GM21529 (cell line): ENCODE measurements around the gene KCNQ4.

Experiments used
- ATAC-seq: cut with Tn5 transposase; IDR thresholded peaks from one replicate; pipeline ENCODE4 v1.9.1; 2021; ENCODE audit not compliant: unreplicated experiment

KCNQ4 gene

DNA sequence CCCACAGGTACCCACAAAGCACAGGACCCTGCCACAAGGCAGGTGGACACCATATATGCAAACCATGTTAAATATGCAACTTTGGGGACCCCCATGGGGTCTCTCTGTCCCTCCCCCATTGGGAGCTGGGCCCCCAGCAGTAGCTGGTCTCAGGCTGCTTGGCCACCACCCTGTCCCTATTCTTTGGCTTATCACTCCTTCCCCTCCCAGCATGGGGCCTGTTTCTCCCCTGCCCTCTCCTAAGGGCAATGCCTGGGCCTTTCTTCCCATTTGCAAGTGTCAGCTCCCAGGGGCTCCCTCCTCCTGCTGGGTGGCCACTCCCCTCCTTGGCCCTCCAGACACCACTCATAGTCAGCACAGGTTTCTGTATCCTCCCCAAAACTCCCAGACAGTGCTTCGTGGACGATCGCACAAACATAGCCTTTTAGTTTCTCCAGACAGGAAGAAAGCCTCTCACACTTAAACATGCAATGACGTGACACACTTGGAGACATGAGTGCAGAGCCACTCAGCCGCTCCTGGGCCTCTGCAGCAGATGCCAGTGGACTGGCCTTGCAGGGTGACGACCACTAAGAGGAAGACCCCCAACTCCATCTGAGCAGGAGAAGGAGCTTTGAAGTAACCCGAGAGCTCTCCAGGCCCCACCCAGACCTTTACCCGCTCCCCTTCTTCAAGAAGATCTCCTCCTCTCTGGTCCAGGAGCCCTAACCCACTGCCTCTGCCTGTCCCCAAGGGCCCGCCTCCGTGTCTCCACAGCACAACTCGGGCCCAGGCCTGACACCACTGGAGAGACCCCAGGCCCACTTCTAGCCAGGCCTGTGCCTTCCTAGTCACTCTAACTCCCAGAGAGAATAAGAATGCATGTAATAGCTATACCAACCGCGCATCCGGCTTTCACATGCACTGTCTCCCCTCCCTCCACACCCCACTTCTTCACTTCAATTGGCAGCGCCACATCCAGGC, 55.7 kb downstream of the KCNQ4 start:
- no peak for ATAC-seq

DNA sequence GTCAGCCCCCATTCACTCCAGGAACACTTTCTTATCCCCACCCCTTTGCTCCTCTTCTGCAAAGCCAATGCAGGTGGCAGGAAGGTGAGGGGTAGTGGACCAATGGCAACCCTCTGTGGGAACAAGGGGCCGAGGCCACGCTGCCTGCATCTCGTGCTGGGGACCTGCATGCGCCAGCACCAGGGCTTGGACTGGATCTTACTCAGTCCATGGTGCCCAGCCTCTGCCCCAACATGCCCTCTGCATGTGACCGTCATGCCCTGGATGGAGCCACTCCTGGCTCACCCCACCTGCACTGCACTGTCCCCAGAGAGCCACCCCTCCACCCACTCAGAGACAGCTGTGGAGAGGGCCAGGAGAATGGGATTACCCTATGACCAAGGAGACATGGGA, 56.4 kb downstream of the KCNQ4 start:
- no peak for ATAC-seq

DNA sequence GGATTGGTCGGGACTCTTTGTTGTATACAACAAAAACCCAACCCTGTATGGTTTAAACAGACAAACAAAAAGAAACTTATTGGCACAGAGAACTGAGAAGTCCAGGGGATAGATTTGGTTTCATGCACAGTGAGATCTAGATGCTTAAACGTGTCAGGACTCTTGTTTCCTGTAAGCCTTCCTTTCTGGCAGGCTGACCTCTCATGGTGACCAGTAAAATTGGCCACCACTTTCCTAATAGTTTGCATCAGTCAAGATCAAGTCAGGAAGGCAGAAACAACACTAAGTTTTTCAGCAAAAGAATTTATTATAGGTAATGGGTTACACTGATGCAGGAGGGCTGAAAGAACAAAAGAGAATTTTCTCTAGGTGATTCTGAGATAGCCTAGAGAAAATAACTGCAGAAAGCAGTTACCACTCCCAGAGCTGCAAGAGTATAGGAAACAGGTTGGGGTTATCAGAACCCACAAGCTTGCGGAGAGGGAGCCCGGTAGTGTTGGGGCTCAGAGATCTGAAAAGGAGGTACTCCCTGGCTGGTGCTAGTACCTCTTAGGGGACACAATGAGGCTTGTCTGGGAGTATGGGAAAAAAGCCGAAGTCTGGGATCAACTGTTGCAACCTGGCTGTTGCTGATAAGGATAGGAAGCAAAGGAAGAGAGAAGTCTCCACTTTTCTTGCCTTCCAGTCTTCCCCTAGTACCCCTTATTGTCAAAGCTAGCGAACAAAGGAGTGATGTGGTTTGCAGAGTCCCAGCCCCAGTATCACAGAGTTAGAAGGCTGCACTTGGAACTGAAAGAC, 57.1 kb downstream of the KCNQ4 start:
- ATAC-seq, result no peak

DNA sequence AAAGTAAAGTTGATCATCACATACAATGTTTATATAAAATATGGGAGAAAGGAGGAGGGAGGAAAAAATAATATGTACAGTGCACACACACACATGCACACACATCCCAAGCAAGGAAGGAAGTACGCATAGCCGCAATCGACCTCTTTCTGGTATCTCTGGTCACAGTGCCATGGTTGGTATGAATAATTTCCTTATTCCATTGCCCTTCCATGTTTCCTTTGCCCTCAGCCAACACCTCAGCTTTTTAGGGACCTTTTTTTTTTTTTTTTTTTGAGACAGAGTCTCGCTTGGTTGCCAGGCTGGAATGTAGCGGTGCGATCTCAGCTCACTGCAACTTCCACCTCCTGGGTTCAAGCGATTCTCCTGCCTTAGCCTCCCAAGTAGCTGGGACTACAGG, 58.0 kb downstream of the KCNQ4 start:
- no peak for ATAC-seq

DNA sequence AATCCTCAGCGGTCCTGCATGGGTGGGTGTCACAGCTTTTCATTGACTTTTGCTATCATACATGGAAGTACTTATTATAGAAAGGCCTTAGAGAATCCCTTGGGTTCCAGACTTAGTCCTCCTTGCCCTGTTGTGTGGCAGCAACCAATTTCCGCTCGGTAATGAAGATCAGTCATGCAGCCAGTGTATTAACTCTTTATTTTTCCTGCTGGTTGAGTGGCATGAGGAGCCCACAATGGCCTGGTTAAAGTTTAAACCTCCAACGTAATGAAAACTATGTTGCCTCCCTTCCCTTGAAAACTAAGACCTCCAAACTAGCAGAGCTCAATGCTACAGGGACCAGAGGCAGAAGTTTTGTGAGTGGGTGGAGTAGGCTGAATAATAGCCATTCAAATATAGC, 58.6 kb downstream of the KCNQ4 start:
- ATAC-seq, result no peak

DNA sequence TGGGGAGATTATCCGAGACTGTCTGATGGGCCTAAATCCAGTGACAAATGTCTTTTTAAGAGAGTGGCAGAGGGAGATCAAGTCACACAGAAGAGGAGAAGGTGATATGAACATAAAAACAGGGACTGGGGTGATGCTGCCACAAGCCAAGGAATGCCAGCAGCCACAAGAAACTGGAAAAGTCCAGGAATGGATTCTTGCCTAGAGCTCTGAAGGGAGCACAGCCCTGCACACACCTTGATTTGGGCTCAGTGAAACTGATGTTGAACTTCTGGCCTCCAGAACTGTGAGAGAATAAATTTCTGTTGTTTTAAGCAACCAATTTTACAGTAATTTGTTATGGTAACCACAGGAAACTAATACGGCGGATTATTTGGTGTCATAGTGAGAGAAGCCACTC, 59.1 kb downstream of the KCNQ4 start:
- ATAC-seq, result no peak

DNA sequence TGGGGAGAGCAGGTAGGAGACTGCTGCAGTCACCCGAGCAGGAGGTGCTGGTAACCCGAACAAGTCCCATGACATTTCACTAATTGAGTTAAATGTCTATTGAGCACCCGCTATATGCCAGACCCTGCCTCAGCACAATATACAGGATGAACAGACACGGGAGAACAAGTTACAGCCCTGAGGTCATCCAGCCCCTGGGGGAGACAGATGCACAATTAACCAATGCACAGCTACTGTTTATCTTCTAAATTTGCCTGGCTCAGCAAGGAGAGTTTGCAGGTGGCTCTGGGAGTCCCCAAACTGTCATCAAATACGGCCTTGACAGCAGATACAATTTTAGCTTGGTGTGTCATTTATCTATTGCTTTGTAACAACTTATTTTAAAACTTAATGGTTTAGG, 60.5 kb downstream of the KCNQ4 start:
- no peak for ATAC-seq

DNA sequence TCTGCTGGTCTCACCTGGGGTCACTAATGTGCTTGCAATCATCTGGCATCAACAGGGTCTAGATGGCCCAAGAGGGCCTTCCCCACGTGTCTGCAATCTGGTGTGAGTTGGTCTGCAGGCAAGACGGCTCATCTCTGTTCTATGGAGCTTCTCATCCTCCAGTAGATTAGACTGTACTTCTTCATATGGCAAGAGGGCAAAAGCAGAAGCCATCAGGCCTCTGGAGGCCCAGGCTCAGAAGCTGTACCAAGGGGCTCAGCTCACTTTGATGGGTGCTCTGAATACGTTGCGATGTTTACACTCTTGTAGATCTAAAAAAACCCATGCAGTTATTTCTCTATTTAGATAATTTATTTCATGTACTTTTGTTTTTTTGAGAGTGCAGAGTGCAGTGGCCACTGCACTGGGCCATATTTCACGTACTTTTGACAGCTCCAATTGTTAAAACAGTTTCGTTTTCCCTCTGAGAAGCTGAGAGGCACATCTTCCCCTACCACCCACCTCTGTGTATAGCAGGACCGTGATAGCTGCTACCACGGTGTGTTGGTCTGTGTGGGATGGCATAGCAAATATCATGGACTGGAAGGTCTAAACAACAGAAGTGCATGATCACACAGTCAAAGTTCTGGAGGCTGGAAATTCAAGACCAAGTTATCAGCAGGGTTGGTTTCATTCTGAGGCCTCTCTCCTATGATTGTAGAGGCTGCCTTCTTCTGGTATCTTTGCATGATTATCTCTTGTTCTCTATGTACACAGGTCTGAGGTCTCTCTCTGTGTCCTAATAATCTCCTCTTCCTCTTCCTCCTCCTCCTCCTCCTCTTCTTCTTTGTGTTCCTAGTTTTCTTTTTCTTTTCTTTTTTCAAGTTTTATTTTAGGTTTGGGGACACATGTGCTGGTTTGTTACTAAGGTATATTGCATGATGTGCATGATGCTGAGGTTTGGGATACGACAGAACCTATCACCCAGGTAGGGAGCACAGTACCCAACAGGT, 61.6 kb downstream of the KCNQ4 start:
- no peak for ATAC-seq

DNA sequence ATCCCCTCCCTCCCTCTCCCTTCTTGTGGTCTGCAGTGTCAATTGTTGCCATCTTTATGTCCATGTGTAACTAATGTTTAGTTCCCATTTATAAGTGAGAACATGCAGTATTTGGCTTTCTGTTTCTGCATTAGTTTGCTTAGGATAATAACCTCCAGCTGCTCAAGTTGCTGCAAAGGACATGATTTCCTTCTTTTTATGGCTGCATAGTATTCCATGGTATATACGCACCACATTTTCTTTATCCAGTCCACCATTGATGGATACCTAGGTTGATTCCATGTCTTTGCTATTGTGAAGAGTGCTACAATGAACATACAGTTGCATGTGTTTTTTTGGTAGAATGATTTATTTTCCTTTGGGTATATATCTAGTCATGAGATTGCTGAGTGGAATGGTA, 62.3 kb downstream of the KCNQ4 start:
- ATAC-seq, result no peak

DNA sequence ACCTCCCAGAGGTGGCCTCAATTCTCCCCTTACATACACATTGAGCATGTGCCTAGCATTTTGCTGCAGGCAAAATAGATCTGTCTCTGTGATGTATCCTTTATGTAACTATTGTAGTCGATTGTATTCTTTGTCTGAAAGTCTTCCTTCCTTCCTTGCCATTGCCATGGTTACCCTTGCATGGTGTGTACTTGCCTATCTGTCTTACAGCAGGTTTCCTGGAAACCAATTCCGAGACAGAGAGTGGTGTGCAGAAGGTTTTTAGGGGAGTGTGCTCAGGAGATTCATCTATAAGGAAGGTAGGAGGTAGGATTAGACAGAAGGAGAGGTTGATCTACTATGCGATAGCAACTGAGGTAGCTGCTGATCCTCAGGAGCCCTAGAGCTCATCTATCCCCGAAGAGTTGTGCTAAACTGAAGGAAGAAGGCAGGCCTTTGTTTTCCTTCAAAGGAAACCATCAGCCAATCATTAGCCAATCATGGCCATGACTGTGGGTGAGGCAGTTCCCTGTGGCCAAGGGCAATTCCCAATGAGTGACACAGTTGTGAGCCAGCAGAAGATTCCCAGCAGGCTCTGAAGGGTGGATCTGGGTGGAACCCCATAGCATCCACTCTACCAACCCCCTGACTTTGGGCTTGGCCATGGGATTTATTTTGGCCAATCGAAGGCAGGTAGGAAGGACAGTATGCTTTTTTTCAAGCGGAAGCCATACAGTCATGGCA, 63.6 kb downstream of the KCNQ4 start:
- ATAC-seq, result no peak

DNA sequence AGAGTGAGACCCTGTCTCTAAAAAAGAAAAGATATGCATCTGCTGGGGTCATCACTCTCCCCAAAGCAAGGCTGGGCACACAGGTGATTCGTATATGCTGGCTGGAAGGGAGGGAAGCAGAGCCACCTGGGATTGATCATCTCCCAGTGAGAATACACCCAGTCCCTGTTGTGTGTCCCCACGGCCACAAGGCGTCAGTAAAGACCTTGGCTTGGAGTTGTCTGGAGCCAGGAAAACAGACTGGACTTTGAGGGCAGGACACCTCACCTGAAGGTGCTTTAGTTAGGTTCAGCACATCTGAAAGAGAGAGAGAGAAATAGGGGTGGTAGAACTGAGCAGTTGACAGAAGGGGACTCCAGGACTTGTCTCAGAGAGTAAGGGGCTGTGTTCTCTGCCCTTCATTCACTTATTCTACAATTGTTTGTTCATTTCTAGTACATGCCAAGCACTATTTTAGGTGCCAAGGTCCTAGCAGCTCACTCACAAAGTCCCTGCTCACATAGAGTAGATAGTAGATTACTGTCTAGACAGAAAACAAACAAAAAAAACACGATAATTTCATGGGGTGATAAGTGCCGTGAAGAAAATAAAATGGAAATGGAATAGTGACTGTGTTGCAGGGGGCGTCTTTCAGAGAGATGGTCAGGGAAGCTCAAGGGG, 65.1 kb downstream of the KCNQ4 start:
- ATAC-seq, result no peak

DNA sequence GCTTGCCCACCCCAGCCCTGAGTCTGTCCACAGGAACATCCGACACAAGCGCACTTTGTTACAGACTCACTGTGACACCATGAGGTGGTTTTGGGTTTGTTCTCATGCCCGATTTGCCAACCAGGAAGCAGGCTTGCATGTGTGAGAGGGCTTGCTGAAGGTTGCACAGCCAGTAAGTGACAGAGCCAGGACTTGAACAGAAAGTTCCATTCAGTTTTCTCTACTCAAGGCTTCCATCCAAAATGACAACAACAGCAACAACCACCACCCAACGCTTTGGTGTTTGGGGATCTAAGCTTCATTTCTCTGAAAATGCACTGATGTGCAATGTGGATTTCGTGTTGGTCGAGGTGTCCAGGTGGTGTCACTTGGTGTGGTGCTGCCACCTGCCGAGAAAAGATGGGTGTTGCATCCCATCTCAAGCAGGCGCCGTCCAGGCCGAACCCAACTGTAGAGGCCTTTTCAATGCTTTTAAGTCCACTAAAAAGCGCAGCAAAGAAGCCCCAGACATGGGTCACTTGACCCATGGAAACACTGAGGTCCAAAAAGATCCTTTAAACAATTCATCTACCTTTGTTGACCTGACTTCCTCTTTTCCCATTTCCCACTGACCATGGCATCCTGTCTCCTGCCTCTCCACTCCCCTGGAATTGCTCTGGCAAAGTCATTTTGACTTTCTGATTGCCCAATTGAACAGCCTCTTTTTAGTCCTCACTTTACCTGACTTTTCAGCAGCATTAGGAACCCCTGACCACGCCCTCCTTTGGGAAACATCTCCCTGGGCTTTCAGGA, 66.4 kb downstream of the KCNQ4 start:
- ATAC-seq, result peak; percentile 58

DNA sequence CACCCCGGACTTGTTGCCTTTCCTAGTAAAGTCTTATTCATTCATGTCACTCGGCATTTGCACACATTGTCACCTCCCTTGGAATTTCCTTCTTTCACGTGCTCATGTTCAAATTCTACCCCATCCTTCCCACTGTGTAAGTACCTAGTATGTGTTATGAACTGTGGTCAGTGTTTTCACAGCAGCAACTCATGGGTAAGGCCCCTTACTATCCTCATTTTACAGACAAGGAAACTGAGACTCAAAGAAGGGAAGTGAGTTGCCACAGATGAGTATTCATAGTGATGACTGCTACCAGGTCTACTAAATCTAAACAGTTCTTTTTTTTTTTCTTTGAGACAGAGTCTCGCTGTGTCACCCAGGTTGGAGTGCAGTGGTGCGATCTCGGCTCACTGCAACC, 68.1 kb downstream of the KCNQ4 start:
- peak; percentile 56 for ATAC-seq

DNA sequence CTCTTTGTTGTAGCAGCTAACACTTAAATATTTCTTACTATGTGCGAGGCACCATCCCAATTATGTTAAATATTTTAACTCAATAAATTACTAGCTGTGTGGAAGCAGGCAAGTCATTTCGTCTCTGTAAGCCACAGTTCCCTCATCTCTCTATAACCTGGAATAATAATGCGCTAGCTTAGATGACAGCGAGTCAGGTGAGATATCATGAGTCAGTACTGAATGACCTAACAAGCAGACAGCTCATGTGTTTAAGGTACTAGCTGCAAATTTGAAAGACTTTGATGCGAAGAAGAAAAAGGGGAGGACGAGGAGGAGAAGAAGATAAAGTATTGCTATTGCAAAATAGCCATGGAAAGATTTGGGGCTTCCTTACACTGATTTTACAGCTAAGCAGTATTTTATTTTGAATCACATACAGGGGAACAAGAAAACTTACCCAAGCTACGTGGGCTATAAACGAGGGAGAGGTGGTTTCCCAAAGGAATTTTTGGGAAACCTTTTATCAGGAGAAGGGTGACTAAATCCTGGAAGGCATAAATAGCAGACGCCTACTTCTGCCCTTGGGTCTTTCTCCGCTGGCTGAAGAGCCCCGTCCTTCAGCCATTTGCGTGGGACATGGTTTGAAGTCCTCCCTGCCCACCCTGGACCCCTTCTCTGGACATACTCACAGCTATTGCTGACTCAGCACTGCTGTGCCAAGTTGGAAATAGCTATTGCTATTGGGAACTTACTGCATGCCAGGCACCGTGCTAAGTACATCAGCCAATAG, 69.7 kb downstream of the KCNQ4 start:
- no peak for ATAC-seq

DNA sequence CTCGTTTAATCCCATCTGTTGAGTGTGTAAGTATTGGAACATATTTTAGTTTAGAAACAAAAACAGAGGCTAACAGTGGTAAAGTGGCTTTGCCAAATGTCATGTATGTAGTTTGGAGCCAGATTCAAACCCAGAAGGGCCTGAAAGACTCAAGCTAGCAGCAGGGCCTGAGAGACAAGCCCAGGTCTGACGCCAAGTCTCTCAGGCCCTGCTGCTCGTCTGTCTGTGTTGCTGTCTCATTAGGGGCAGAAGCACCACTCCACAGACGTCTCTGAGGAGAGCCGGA, 70.2 kb downstream of the KCNQ4 start:
- ATAC-seq, result no peak

DNA sequence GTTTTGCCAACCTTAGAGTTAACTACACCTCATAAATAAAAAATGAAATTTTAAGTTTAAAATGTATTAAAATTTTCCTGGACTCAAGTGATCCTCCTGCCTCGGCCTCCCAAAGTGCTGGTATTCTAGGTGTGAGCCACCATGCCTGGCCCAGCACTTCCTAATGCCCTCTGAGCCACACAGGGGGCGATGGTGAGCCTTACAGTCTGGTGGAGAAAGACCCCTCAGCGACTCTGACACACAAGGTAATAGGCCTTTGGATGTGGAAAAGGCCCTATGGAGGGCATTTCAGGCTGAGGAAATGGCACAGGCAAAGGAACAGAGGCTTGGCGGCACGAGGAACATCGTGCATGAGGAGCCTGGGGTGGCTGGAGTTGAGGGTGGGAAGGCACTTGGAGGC, 71.9 kb downstream of the KCNQ4 start:
- ATAC-seq, result no peak

DNA sequence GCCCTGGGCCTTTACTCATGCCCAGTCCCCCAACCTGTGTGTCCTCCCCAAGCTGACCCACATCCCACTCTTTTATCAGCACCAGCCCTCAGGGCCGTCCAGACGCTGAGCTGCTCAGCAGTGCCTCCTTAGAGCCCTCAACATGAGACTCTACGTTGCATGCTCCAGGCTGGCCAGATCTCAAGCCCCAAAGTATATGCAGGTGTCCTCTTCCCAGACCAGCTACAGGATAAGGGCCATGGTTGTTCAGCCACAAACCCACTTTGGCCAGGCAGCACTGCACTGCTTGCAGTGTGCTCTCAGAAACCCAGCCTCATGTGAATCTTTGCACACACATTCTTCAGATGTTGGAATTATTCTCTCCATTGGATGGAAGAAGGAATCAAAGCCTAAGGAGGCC, 72.5 kb downstream of the KCNQ4 start:
- no peak for ATAC-seq

DNA sequence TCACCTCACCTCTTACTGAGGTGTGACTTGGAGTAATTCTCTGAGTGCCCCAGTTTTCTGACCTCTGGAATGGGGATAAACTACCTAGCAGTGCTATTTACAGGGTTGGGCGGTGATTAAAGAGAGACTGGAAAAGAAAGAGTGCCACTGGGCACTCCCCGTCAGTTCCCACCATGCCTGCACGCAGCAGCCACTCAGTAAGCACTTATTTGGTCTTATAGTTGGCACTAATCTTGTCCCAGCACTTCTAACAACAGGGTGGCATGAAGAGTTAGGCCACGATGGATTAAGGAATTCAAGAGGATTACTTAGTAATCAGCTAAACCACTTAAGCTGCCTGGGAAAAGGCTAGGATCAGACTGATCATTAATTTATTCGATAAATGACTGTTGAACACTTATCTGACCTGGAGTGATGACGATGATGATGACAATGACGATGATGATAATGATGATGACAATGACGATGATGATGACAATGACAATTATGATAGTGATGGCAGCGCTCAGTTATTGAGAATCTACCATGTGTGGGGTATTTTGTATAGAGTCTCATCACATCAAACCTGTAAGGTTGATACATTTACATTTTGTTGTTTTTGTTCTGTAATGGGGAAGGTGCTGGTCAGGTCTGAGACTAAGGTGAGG, 73.2 kb downstream of the KCNQ4 start:
- no peak for ATAC-seq
